Measurements from ENCODE around the gene GTF2F2. TPM values are rescaled to one million over a fixed set of nuclear protein-coding genes. Genes with fewer than 3 reads are reported as not detected.

GTF2F2 gene
- total RNA-seq, 1 experiment from 2014 or later, result 67.7 TPM

GRCh38 chr13:45113233-45114224, 6.8 kb upstream of the GTF2F2 start:
- in situ Hi-C loops (cut with HindIII; ENCODE audit: low pct_unique_long_range_greater_than_20kb, low sequenced_read_pairs), result no loop called here
- DNase-seq (ENCODE audit: low read depth, low spot score), result no peak

- DNase-seq (ENCODE audit: low read depth, low spot score), result peak; percentile 57
- in situ Hi-C loops (cut with HindIII; ENCODE audit: low pct_unique_long_range_greater_than_20kb, low sequenced_read_pairs), result no loop called here
Measured at GRCh38 chr13:45119469-45119990, 780 bp upstream of the GTF2F2 start.

GRCh38 chr13:45120967-45121831, 889 bp downstream of the GTF2F2 start:
- DNase-seq (ENCODE audit: low read depth, low spot score), result peak; percentile 54
- in situ Hi-C loops (cut with HindIII; ENCODE audit: low pct_unique_long_range_greater_than_20kb, low sequenced_read_pairs), result no loop called here

- in situ Hi-C loops (cut with HindIII; ENCODE audit: low pct_unique_long_range_greater_than_20kb, low sequenced_read_pairs), result no loop called here
- no peak for DNase-seq (ENCODE audit: low read depth, low spot score)
Measured at GRCh38 chr13:45122941-45123340, 2.6 kb downstream of the GTF2F2 start.

- in situ Hi-C loops (cut with HindIII; ENCODE audit: low pct_unique_long_range_greater_than_20kb, low sequenced_read_pairs), result no loop called here
- no peak for DNase-seq (ENCODE audit: low read depth, low spot score)
Measured at GRCh38 chr13:45132369-45133064, 12.2 kb downstream of the GTF2F2 start.

- DNase-seq (ENCODE audit: low read depth, low spot score), result no peak
- in situ Hi-C loops (cut with HindIII; ENCODE audit: low pct_unique_long_range_greater_than_20kb, low sequenced_read_pairs), result no loop called here
Measured at GRCh38 chr13:45133396-45134118, 13.2 kb downstream of the GTF2F2 start.

GRCh38 chr13:45136741-45137504, 16.6 kb downstream of the GTF2F2 start:
- in situ Hi-C loops (cut with HindIII; ENCODE audit: low pct_unique_long_range_greater_than_20kb, low sequenced_read_pairs), result no loop called here
- DNase-seq (ENCODE audit: low read depth, low spot score), result no peak

GRCh38 chr13:45137526-45137925, 17.2 kb downstream of the GTF2F2 start:
- in situ Hi-C loops (cut with HindIII; ENCODE audit: low pct_unique_long_range_greater_than_20kb, low sequenced_read_pairs), result no loop called here
- DNase-seq (ENCODE audit: low read depth, low spot score), result no peak

- in situ Hi-C loops (cut with HindIII; ENCODE audit: low pct_unique_long_range_greater_than_20kb, low sequenced_read_pairs), result no loop called here
- no peak for DNase-seq (ENCODE audit: low read depth, low spot score)
Measured at GRCh38 chr13:45138282-45138681, 18.0 kb downstream of the GTF2F2 start.

- in situ Hi-C loops (cut with HindIII; ENCODE audit: low pct_unique_long_range_greater_than_20kb, low sequenced_read_pairs), result no loop called here
- DNase-seq (ENCODE audit: low read depth, low spot score), result peak; percentile 26
Measured at GRCh38 chr13:45141369-45141768, 21.1 kb downstream of the GTF2F2 start.

GRCh38 chr13:45142440-45143345, 22.4 kb downstream of the GTF2F2 start:
- in situ Hi-C loops (cut with HindIII; ENCODE audit: low pct_unique_long_range_greater_than_20kb, low sequenced_read_pairs), result no loop called here
- DNase-seq (ENCODE audit: low read depth, low spot score), result peak; percentile 97

GRCh38 chr13:45143346-45143751, 23.0 kb downstream of the GTF2F2 start:
- in situ Hi-C loops (cut with HindIII; ENCODE audit: low pct_unique_long_range_greater_than_20kb, low sequenced_read_pairs), result no loop called here
- peak; percentile 75 for DNase-seq (ENCODE audit: low read depth, low spot score)

- no peak for DNase-seq (ENCODE audit: low read depth, low spot score)
- in situ Hi-C loops (cut with HindIII; ENCODE audit: low pct_unique_long_range_greater_than_20kb, low sequenced_read_pairs), result no loop called here
Measured at GRCh38 chr13:45149964-45150363, 29.7 kb downstream of the GTF2F2 start.

- DNase-seq (ENCODE audit: low read depth, low spot score), result no peak
- in situ Hi-C loops (cut with HindIII; ENCODE audit: low pct_unique_long_range_greater_than_20kb, low sequenced_read_pairs), result no loop called here
Measured at GRCh38 chr13:45156565-45157361, 36.5 kb downstream of the GTF2F2 start.

- DNase-seq (ENCODE audit: low read depth, low spot score), result no peak
- in situ Hi-C loops (cut with HindIII; ENCODE audit: low pct_unique_long_range_greater_than_20kb, low sequenced_read_pairs), result no loop called here
Measured at GRCh38 chr13:45162194-45162593, 41.9 kb downstream of the GTF2F2 start.
